Mononuclear cell (primary cell): Measurements from ENCODE around the gene ITPR1. TPM values are rescaled to one million over a fixed set of nuclear protein-coding genes. Genes with fewer than 3 reads are reported as not detected.
"Not testable (repeated sequence)": the region's sequence is repeated elsewhere in the genome, so short reads cannot be mapped to it uniquely, and the experiment has no call there.

Experiments used
- H3K27me3 ChIP-seq: 2 replicates; pipeline ENCODE4 v1.6.0; 2011; ENCODE audit warnings: low read length, control low read depth; ENCODE audit not compliant: insufficient read depth
- H3K4me1 ChIP-seq: 2 replicates; pipeline ENCODE4 v1.5.1; 2011; ENCODE audit warnings: mild to moderate bottlenecking, low read length, control low read depth; ENCODE audit not compliant: insufficient read depth
- H3K4me3 ChIP-seq: 2 replicates; pipeline ENCODE4 v1.5.1; 2011; ENCODE audit warnings: mild to moderate bottlenecking, low read length, moderate library complexity
- H3K9me3 ChIP-seq: 2 replicates; pipeline ENCODE4 v1.5.1; 2011; ENCODE audit warnings: low read depth, mild to moderate bottlenecking, control low read depth, low read length
- total RNA-seq: library from RNA; depleted of rRNA; stranded (reverse); fragments of >200 nt; gene quantifications from one replicate; pipeline ENCODE4 v1.2.3, GENCODE V29; 2012

Gene ITPR1
- total RNA-seq, 1 donor: 116 TPM

DNA sequence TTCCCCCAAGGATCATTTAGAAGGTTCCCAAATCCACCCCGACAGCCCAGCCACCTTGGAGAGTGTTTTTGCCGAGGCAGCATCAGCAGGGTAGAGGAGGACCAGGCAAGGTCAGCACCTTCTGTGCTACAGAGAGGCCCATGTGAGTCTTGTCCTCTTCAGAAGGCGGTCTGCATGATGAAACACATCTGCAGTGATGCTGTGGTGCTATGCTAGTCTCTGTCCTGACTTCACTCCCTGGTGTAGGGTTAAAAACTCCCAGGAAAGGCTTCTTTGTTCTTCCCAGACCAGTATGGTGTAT is 87.9 kb downstream of the ITPR1 start:
- H3K4me1 ChIP-seq: peaks cover 43% of the 10 kb centered on the region
- H3K4me3 ChIP-seq: no peak overlapping the region
- no peaks in the 10 kb centered on the region for H3K27me3 ChIP-seq
- no peaks in the 10 kb centered on the region for H3K9me3 ChIP-seq

DNA sequence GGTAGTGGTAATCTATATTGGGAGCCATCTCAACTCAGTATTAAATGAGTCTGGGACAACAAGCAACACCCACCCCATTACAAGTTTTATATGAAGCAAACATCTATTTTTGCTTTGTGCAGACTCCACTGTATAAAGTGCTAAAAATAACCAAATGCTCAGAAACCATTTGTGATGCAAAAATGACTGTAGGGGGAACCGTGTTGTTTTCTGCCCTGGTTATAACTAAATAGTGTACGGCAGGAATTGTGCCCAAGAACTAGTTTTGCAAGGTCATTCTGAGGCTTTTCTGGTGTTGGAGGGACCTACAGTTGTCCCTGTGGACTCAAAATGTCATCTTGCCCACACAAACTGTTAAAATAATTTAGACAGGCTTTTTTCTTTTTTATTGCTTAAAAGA is 88.3 kb downstream of the ITPR1 start:
- no peak overlapping the region for H3K4me3 ChIP-seq
- no peaks in the 10 kb centered on the region for H3K9me3 ChIP-seq
- H3K27me3 ChIP-seq: no peaks in the 10 kb centered on the region
- H3K4me1 ChIP-seq: peaks cover 43% of the 10 kb centered on the region

DNA sequence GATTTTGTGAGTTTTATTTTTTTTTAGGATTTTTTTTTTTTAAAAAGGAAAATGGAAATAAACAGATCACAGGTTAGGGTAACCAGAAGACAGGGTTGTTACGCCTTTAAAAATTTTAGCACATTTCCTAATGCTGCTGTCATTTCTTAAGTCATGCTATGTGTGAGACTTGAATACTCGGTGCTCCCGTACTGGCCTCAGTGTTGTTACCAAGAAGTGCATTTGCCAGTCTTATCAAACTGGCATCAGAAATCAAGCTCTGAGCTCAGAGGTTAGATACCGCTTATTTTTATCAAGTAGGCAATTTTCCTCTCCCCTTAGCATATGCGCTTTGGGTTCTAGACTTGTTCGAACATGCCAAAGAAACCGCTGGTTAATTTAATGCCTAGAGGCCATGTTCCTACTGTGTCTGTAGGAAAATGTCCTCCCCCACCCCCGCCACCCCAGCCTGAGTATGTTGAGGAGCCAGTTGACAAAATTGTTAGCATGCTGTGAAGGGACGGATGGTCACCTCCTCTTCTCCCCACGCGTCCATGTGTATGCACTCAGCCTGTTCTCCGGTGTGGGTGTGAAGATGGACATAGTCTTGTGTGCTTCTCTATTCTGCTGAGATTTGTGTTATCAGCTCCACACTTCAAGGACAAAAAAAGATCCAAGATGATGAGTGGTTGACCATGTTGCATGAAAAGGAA is 88.9 kb downstream of the ITPR1 start:
- peaks cover 48% of the 10 kb centered on the region for H3K4me1 ChIP-seq

DNA sequence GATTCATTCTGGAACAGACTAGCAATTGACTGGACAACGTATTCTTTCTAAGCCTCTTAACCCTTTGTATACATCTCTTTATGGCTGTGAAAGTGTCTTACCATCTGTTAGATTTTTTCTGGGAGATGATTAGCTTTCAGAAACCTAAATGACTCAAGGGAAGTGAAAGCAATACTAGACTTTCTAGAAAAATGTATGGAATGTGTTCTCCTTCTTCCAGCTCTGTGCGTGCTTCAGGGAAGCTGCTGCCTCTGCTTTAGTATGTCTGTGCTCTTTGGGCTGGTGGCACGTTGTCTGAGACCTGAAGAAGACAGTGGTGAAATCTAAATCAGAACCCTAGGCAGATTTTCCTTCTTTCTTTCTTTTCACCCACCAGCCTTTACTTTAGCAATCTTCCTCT is 89.5 kb downstream of the ITPR1 start:
- H3K4me3 ChIP-seq: no peak overlapping the region
- H3K9me3 ChIP-seq: no peaks in the 10 kb centered on the region
- H3K4me1 ChIP-seq: peaks cover 53% of the 10 kb centered on the region
- no peaks in the 10 kb centered on the region for H3K27me3 ChIP-seq

More for the DNA sequence above, 88.9 kb downstream of the ITPR1 start:
- no peaks in the 10 kb centered on the region for H3K27me3 ChIP-seq
- H3K4me3 ChIP-seq: no peak overlapping the region
- no peaks in the 10 kb centered on the region for H3K9me3 ChIP-seq

DNA sequence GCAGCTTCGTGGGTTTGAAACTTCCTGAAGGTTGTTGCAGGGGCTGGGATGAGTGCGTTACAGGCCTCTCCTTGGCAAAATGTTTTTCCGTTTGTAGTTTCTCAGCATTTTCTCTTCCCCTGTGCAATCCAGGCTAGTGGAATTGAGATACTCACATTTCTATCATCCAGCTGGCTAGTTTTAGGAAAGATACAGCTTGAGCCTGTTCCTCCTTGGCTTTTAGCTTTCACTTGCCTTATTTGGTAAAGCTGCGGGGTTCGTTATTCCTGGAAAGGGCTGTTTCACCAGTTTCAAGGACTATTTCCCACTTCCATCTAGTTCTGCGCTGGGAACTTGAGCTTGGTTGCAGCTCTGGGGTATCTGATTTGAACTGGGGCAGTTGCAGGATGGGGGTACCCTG is 90.3 kb downstream of the ITPR1 start:
- Histone ChIP-seq H3K9me3 (no peaks in the 10 kb centered on the region), H3K4me3 (no peak overlapping the region), H3K27me3 (no peaks in the 10 kb centered on the region), H3K4me1 (peaks cover 61% of the 10 kb centered on the region)

DNA sequence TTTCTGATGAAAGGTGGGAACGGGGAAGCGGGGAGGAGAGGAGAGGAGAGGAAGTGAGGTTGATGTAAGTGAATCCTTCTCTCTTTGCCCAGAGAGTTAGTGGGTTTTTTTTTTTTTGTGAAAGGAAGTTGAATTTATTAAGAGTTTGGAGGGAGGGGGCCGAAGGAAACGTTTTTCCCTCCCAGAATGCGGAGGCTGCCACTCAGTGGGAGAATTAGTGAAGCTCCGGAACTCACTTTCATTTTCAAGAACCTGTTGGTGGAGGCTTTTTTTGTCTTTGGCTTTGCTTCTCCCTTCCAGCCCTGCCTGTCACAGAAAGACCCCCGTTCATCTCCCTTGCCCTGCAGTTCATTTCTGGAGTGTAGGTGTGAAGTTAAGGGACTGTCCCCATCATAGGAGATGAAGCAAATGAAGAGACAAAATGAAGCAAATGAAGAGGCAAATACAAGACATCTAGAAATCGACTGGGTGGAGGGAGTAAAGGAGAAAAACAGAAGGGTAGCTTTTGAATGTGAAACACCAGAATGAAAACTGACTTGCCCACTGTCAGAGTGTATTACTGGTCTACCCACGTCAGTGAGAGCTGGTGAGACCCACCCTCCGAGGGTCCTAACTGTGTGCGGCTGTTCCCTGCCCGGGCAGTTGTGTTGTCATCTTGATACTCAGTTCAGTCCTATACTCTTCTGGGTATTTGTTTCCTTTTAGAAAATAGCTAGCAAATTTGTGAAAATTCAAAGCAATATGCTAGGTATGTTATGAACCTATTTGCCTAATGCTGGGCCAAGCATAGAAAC is 91.5 kb downstream of the ITPR1 start:
- Histone ChIP-seq H3K27me3 (no peaks in the 10 kb centered on the region), H3K4me3 (peak overlapping the region; percentile 25), H3K9me3 (no peaks in the 10 kb centered on the region), H3K4me1 (peaks cover 71% of the 10 kb centered on the region)

DNA sequence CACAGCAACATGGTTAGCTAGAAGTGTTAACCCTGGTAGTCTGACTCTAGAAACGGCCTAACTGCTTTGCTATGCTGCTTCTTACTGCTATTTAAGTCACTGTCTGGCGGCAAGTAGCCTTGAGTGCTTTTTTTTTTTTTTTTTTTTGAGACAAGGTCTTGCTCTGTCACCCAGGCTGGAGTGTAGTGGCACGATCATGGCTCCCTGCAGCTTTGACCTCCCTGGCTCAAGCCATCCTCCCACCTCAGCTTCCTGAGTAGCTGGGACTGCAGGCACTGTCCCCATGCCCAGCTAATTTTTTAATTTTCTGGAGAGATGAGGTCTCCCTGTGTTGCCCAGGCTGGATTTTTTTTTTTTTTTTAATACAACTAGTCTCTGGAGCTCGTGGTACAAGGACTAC is 93.2 kb downstream of the ITPR1 start:
- no peaks in the 10 kb centered on the region for H3K9me3 ChIP-seq
- peaks cover 70% of the 10 kb centered on the region for H3K4me1 ChIP-seq
- H3K4me3 ChIP-seq: no peak overlapping the region
- H3K27me3 ChIP-seq: no peaks in the 10 kb centered on the region

DNA sequence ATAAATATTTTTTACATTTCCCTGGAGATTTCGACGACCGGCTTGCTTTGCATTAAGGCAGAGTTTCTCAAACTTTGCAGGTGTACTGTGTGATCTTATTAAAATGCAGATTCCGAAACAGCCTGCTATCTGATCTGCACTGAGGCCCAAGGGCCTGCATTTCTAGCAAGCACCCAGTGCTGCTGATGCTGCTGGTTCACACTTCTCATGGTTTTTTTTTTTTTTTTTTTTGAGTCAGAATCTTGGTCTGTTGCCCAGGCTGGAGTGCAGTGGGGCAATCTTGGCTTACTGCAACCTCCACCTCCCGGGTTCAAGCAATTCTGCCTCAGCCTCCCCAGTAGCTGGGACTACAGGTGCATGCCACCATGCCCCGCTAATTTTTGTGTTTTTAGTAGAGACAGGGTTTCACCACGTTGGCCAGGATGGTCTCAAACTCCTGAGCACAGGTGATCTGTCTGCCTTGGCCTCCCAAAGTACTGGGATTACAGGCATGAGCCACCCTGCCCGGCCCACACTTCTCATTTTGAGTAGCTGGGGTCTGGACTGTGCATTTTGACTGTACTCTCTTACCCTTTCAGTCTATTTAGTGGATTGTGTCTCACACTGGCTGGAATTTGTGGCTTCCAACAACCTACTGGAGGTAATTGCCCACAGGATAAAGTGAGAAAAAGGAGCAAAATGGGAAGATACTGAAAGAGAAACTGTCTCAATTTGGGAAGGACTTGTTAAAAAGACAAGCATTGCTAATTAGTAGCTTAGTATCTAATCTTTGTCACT is 94.1 kb downstream of the ITPR1 start:
- Histone ChIP-seq H3K27me3 (no peaks in the 10 kb centered on the region), H3K4me3 (no peak overlapping the region), H3K4me1 (peaks cover 63% of the 10 kb centered on the region), H3K9me3 (no peaks in the 10 kb centered on the region)

DNA sequence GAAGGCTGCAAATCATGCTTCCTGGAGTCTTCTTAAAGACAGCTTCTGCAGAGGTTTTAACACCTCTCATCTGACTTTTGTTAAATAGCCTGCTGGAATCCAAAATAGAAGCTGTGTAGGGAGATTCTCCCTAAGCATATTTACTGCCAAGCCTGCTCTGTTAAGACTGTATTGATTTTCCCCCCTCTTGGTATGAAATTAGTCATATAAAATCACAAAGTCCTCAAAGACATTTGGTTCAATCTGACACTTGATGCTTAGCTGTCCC is 94.6 kb downstream of the ITPR1 start:
- Histone ChIP-seq H3K4me1 (peaks cover 58% of the 10 kb centered on the region), H3K27me3 (no peaks in the 10 kb centered on the region), H3K4me3 (no peak overlapping the region), H3K9me3 (no peaks in the 10 kb centered on the region)

DNA sequence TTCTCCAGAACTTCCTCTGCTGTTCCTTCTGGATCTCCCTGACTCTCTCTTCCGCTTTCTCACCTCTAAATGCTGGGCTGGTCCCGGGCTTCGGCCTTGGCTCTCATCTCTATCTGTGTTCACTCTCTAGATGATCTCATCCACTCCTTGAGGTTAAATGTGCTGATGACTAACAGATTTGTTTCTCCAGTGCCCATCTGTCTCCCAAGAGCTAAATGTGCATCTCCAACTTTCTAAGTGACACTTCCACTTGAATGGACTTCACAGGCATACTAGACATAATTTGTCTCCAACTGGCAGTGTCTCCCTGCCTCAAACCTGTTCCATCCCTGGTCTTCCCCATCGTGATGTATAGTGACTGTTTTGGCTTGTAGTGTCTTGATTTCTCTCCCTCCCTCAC is 95.3 kb downstream of the ITPR1 start:
- no peaks in the 10 kb centered on the region for H3K27me3 ChIP-seq
- no peaks in the 10 kb centered on the region for H3K9me3 ChIP-seq
- H3K4me1 ChIP-seq: peaks cover 54% of the 10 kb centered on the region
- no peak overlapping the region for H3K4me3 ChIP-seq

DNA sequence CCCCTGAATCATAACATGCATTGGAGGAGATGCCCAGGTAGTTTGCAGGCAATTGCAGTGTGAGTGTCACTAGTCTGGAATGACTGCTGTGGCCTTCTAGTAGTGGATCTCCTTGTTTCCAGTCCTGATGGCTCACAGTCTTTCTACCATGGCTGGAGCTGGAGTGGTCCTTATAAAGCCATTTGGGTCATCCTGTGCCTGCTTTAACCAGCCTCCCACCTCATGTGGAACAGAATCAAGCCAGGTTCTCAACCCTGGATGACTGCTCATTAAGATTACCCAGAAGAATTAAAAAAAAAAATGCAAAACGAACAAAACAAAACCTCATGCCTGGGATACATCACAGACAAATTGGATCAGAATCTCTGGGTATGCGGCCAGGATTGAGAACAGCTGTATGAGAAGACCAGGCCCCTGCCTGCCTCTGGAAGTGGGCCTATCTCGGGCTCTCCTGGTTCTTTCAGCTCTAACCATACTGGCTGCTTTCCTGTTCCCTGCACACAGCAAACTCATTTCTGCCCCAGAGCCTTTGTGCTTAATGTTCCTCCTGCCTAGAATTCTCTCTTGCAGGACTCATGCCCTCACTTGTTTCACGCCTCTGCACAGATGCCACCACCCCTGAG is 96.4 kb downstream of the ITPR1 start:
- H3K27me3 ChIP-seq: no peaks in the 10 kb centered on the region
- peaks cover 42% of the 10 kb centered on the region for H3K4me1 ChIP-seq
- no peaks in the 10 kb centered on the region for H3K9me3 ChIP-seq
- no peak overlapping the region for H3K4me3 ChIP-seq

DNA sequence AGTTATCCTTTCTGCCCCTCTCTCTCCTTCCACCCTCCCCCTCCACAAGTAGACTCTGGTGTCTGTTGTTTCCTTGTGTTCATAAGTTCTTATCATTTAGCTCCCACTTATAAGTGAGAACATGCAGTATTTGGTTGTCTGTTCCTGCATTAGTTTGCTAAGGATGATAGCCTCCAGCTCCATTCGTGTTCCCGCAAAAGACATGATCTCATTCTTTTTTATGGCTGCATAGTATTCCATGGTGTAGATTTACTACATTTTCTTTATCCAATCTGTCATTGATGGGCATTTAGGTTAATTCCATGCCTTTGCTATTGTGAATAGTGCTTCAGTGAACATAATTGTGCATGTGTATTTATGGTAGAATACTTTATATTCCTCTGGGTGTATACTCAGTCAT is 97.7 kb downstream of the ITPR1 start:
- H3K4me1 ChIP-seq: peaks cover 32% of the 10 kb centered on the region
- H3K4me3 ChIP-seq, H3K9me3 ChIP-seq, H3K27me3 ChIP-seq: not testable (repeated sequence)

DNA sequence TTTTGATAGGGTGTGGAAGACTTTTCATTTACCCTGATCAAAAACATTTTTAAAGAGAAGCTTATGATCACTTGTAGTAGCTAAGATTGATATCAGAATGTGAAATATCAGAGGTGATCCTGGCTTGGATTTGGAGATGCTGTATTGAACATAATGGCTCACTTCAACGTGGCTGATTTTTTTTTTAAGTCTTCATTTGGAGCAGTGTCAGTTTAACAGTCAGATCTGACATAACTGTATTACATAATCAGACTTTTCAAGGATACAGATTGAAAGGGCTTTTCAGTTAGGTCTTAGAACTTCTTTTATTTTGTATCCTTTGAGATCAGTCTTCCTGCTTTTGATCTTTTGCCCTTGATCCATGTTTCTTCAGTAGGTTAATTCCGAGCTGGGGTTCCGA is 98.5 kb downstream of the ITPR1 start:
- Histone ChIP-seq H3K9me3 (no peaks in the 10 kb centered on the region), H3K4me1 (peaks cover 31% of the 10 kb centered on the region)

DNA sequence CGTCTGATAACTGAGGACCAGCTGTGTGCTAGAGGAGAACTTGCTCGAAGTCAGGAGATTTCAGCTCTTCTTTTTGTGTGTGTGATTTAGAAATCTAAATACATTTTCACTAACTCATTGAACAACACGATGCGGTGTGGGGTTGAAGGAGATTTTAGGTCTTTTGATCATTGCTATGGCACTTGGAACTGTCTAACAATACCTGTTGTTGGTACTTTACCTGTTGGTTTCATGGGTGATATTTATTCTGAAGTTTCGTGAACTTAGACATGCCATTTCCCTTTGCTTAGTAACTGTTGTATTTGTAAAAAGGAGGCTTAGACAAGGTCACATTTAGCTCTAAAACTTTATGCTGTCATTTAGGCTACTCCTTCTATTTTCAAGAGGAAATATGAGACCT is 99.9 kb downstream of the ITPR1 start:
- H3K27me3 ChIP-seq: no peaks in the 10 kb centered on the region
- peaks cover 19% of the 10 kb centered on the region for H3K4me1 ChIP-seq
- H3K4me3 ChIP-seq: no peak overlapping the region
- no peaks in the 10 kb centered on the region for H3K9me3 ChIP-seq

More for the DNA sequence above, 98.5 kb downstream of the ITPR1 start:
- Histone ChIP-seq H3K4me3 (no peak overlapping the region), H3K27me3 (no peaks in the 10 kb centered on the region)

DNA sequence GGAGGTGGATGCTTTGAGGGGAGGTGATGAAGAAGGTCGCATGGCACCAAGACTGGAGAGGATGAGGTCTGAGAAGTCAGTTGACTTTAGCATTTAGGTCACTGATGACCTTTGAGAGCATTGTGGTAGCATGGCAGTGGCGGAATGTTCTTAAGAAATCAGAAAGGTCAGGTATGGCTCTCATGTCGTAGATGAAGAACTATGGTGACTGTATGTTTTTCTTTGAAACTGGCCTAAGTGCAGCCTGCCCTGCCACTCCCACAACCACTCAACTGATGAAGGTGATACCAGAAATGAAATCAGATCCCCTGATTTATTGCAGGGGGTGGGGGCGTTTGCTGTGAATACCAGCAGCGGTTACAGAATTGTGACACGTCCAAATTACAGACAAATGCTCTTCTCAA is 102.6 kb downstream of the ITPR1 start:
- Histone ChIP-seq H3K9me3 (no peaks in the 10 kb centered on the region), H3K27me3 (no peaks in the 10 kb centered on the region), H3K4me3 (no peak overlapping the region), H3K4me1 (peaks cover 5% of the 10 kb centered on the region)
